HG03460 (cell line): ENCODE results near the gene COBL.

Source experiments
- ATAC-seq: cut with Tn5 transposase; IDR thresholded peaks from one replicate; pipeline ENCODE4 v1.9.1; 2021; ENCODE audit not compliant: unreplicated experiment

The COBL gene

GRCh38 chr7:51255536-51256208 lies 60.9 kb downstream of the COBL start:
- ATAC-seq = no peak

GRCh38 chr7:51255036-51255435 lies 61.6 kb downstream of the COBL start:
- no peak for ATAC-seq

GRCh38 chr7:51253157-51253556 lies 63.5 kb downstream of the COBL start:
- no peak for ATAC-seq

- ATAC-seq = no peak
Measured at GRCh38 chr7:51251290-51251689, 65.3 kb downstream of the COBL start.

- ATAC-seq = no peak
Measured at GRCh38 chr7:51250512-51250911, 66.1 kb downstream of the COBL start.

- ATAC-seq = no peak
Measured at GRCh38 chr7:51249991-51250390, 66.6 kb downstream of the COBL start.

- no peak for ATAC-seq
Measured at GRCh38 chr7:51249187-51249945, 67.2 kb downstream of the COBL start.

- ATAC-seq = no peak
Measured at GRCh38 chr7:51246258-51247245, 70.1 kb downstream of the COBL start.

- no peak for ATAC-seq
Measured at GRCh38 chr7:51244885-51245284, 71.7 kb downstream of the COBL start.

- no peak for ATAC-seq
Measured at GRCh38 chr7:51244053-51244452, 72.6 kb downstream of the COBL start.

- ATAC-seq = no peak
Measured at GRCh38 chr7:51243631-51244030, 73.0 kb downstream of the COBL start.

- no peak for ATAC-seq
Measured at GRCh38 chr7:51242881-51243518, 73.6 kb downstream of the COBL start.

- ATAC-seq = no peak
Measured at GRCh38 chr7:51242007-51242691, 74.5 kb downstream of the COBL start.

GRCh38 chr7:51240868-51241267 lies 75.7 kb downstream of the COBL start:
- no peak for ATAC-seq

- ATAC-seq = no peak
Measured at GRCh38 chr7:51239691-51240090, 76.9 kb downstream of the COBL start.

GRCh38 chr7:51238981-51239495 lies 77.6 kb downstream of the COBL start:
- no peak for ATAC-seq

GRCh38 chr7:51237446-51238133 lies 79.0 kb downstream of the COBL start:
- ATAC-seq = no peak

GRCh38 chr7:51236470-51237132 lies 80.0 kb downstream of the COBL start:
- no peak for ATAC-seq
